ENCODE results near the gene SNRNP35. TPM values are rescaled to one million over a fixed set of nuclear protein-coding genes. Genes with fewer than 3 reads are reported as not detected.

SNRNP35 gene
- total and polyA plus RNA-seq, 9 donors: 13.7 to 39.9 (median 15.8) TPM

- TF ChIP-seq POLR2A (IDR thresholded peaks at IDR 0.05) (no peak), EP300 (IDR thresholded peaks at IDR 0.05) (no peak)
- TF ChIP-seq, protein P1, sequence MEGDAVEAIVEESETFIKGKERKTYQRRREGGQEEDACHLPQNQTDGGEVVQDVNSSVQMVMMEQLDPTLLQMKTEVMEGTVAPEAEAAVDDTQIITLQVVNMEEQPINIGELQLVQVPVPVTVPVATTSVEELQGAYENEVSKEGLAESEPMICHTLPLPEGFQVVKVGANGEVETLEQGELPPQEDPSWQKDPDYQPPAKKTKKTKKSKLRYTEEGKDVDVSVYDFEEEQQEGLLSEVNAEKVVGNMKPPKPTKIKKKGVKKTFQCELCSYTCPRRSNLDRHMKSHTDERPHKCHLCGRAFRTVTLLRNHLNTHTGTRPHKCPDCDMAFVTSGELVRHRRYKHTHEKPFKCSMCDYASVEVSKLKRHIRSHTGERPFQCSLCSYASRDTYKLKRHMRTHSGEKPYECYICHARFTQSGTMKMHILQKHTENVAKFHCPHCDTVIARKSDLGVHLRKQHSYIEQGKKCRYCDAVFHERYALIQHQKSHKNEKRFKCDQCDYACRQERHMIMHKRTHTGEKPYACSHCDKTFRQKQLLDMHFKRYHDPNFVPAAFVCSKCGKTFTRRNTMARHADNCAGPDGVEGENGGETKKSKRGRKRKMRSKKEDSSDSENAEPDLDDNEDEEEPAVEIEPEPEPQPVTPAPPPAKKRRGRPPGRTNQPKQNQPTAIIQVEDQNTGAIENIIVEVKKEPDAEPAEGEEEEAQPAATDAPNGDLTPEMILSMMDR (IDR thresholded peaks at IDR 0.05): no peak
Measured at GRCh38 chr12:123516216-123516780, 58.4 kb downstream of the SNRNP35 start.

More at GRCh38 chr12:123516216-123516780, 58.4 kb downstream of the SNRNP35 start:
- Histone ChIP-seq H3K4me1 (ENCODE audit: insufficient read depth) (no peaks in the 10 kb centered on the region), H3K27me3 (no peaks in the 10 kb centered on the region), H3K9me3 (no peaks in the 10 kb centered on the region), H3K27ac (no peak overlapping the region), H3K36me3 (no peaks in the 10 kb centered on the region), H3K4me3 (no peak overlapping the region)
- intact Hi-C loops (cut with DNase I): no loop called here
- no peak for DNase-seq
- 82 to 87% (median 84%) methylated on average over 11 of the region's 11 CpGs for WGBS, 3 donors

Small RNA genes within 50 kb of the gene (small RNA-seq; reads per million reads assigned to genes)
- not detected for gene AC145423.2

Other genes starting within 250 kb of the SNRNP35 start
- 10 to 100 TPM; 14.2 to 28.4 (median 21.9) TPM for gene MPHOSPH9, start 225.0 kb upstream of the SNRNP35 start, total RNA-seq
- gene MPHOSPH9, start 225.0 kb upstream of the SNRNP35 start, polyA plus RNA-seq: 1 to 10 TPM; 4.2 to 8.7 TPM
- gene MTRFR, start 224.7 kb upstream of the SNRNP35 start, total RNA-seq: 10 to 100 TPM; 13.4 to 21.2 (median 17.3) TPM
- gene MTRFR, start 224.7 kb upstream of the SNRNP35 start, polyA plus RNA-seq: 10 to 100 TPM; 17.5 to 20.0 TPM
- 10 to 100 TPM; 34.5 to 93.1 (median 69.0) TPM for gene CDK2AP1, start 186.3 kb upstream of the SNRNP35 start, total RNA-seq
- gene CDK2AP1, start 186.3 kb upstream of the SNRNP35 start, polyA plus RNA-seq: 100 to 1,000 TPM in 1 of 2 donors, 10 to 100 TPM in 1; 71.1 to 144 TPM
- gene SBNO1, start 93.3 kb upstream of the SNRNP35 start, total RNA-seq: 10 to 100 TPM; 13.7 to 34.0 (median 27.2) TPM
- gene SBNO1, start 93.3 kb upstream of the SNRNP35 start, polyA plus RNA-seq: 10 to 100 TPM in 1 of 2 donors, 1 to 10 TPM in 1; 5.7 to 12.5 TPM
- gene KMT5A, start 74.0 kb upstream of the SNRNP35 start, total RNA-seq: 10 to 100 TPM; 14.4 to 31.0 (median 22.6) TPM
- gene KMT5A, start 74.0 kb upstream of the SNRNP35 start, polyA plus RNA-seq: 10 to 100 TPM; 21.6 to 47.9 TPM
- 1 to 10 TPM; 4.6 to 6.3 (median 5.8) TPM for gene RILPL2, start 21.5 kb upstream of the SNRNP35 start, total RNA-seq
- gene RILPL2, start 21.5 kb upstream of the SNRNP35 start, polyA plus RNA-seq: 1 to 10 TPM; 8.0 to 8.7 TPM
- 10 to 100 TPM in 6 of 7 donors, 1 to 10 TPM in 1; 9.8 to 25.1 (median 23.9) TPM for gene RILPL1, start 75.6 kb downstream of the SNRNP35 start, total RNA-seq
- gene RILPL1, start 75.6 kb downstream of the SNRNP35 start, polyA plus RNA-seq: 10 to 100 TPM; 11.1 to 13.8 TPM
- gene TMED2, start 126.4 kb downstream of the SNRNP35 start, total RNA-seq: 100 to 1,000 TPM in 6 of 7 donors, 10 to 100 TPM in 1; 96.3 to 250 (median 182) TPM
- gene TMED2, start 126.4 kb downstream of the SNRNP35 start, polyA plus RNA-seq: 100 to 1,000 TPM; 106 to 228 TPM
- gene DDX55, start 144.0 kb downstream of the SNRNP35 start, total RNA-seq: 10 to 100 TPM; 12.0 to 26.6 (median 19.1) TPM
- 10 to 100 TPM; 16.2 to 18.3 TPM for gene DDX55, start 144.0 kb downstream of the SNRNP35 start, polyA plus RNA-seq
- 10 to 100 TPM; 33.0 to 80.8 (median 41.7) TPM for gene EIF2B1, start 175.5 kb downstream of the SNRNP35 start, total RNA-seq
- gene EIF2B1, start 175.5 kb downstream of the SNRNP35 start, polyA plus RNA-seq: 10 to 100 TPM; 27.1 to 47.6 TPM
- gene GTF2H3, start 175.7 kb downstream of the SNRNP35 start, total RNA-seq: 10 to 100 TPM in 6 of 7 donors, 1 to 10 TPM in 1; 8.1 to 29.5 (median 21.2) TPM
- gene GTF2H3, start 175.7 kb downstream of the SNRNP35 start, polyA plus RNA-seq: 10 to 100 TPM in 1 of 2 donors, 1 to 10 TPM in 1; 9.3 to 27.8 TPM
- gene TCTN2, start 213.0 kb downstream of the SNRNP35 start, total RNA-seq: 10 to 100 TPM; 13.2 to 26.4 (median 18.8) TPM
- gene TCTN2, start 213.0 kb downstream of the SNRNP35 start, polyA plus RNA-seq: 10 to 100 TPM; 13.1 to 17.6 TPM

Measured in ovary (tissue), 9 donors.